Stimulated activated CD4-positive, alpha-beta T cell treated with anti-CD3 and anti-CD28 coated beads, Interleukin-2, amount 100 ng/mL, for 24 hours (primary cell): ENCODE measurements around the gene IL17RC.
"Not testable (repeated sequence)": the region's sequence is repeated elsewhere in the genome, so short reads cannot be mapped to it uniquely, and the experiment has no call there.

ENCODE experiments used
- DNase-seq, 2 donors: peaks; one replicate each; pipeline ENCODE4 v3.0.0-alpha.2; 2020

IL17RC gene

GRCh38 chr3:9916734-9917680 is at the start of gene IL17RC:
TSS of gene IL17RC (plus strand) at chr3:9917098. CDS start at chr3:9917316, 218 bp downstream.
- DNase-seq = peak; percentile 47 to 54

- DNase-seq = no peak
These were observed 49.8 kb upstream of the IL17RC start for GRCh38 chr3:9867106-9867505.

- DNase-seq = no peak
These were observed 46.9 kb upstream of the IL17RC start for GRCh38 chr3:9869955-9870354.

- DNase-seq = no peak
These were observed 45.9 kb upstream of the IL17RC start for GRCh38 chr3:9870978-9871377.

GRCh38 chr3:9872067-9872466 is 44.8 kb upstream of the IL17RC start:
- not testable (repeated sequence) for DNase-seq

GRCh38 chr3:9875448-9875847 is 41.5 kb upstream of the IL17RC start:
- DNase-seq = no peak

GRCh38 chr3:9876255-9876654 is 40.6 kb upstream of the IL17RC start:
- not testable (repeated sequence) for DNase-seq

GRCh38 chr3:9876991-9877390 is 39.9 kb upstream of the IL17RC start:
- no peak for DNase-seq

GRCh38 chr3:9878700-9879099 is 38.2 kb upstream of the IL17RC start:
- no peak for DNase-seq

GRCh38 chr3:9879830-9880549 is 36.9 kb upstream of the IL17RC start, which contains the start of gene CIDEC:
TSS of gene CIDEC (minus strand) at chr3:9880253. CDS start at chr3:9878486, 1,767 bp downstream.
- DNase-seq = no peak

GRCh38 chr3:9881441-9881840 is 35.5 kb upstream of the IL17RC start:
- no peak for DNase-seq

- no peak for DNase-seq
These were observed 33.0 kb upstream of the IL17RC start for GRCh38 chr3:9883706-9884554.

- DNase-seq = no peak
These were observed 32.2 kb upstream of the IL17RC start for GRCh38 chr3:9884555-9885165.

GRCh38 chr3:9886328-9886727 is 30.6 kb upstream of the IL17RC start:
- DNase-seq = no peak

- DNase-seq = no peak
These were observed 29.4 kb upstream of the IL17RC start for GRCh38 chr3:9887480-9887879.

GRCh38 chr3:9888540-9888939 is 28.4 kb upstream of the IL17RC start:
- DNase-seq = no peak

- no peak for DNase-seq
These were observed 27.5 kb upstream of the IL17RC start for GRCh38 chr3:9889405-9889804.

GRCh38 chr3:9890249-9891071 is 26.4 kb upstream of the IL17RC start, which contains the start of gene JAGN1:
TSS of gene JAGN1 (plus strand) at chr3:9890610. CDS start at chr3:9890723, 113 bp downstream.
- DNase-seq = peak; percentile 91 to 92

GRCh38 chr3:9891072-9891622 is 25.8 kb upstream of the IL17RC start:
- no peak for DNase-seq

GRCh38 chr3:9893739-9894138 is 23.2 kb upstream of the IL17RC start:
- no peak for DNase-seq

- DNase-seq = not testable (repeated sequence)
These were observed 21.2 kb upstream of the IL17RC start for GRCh38 chr3:9895715-9896114.
